Forelimb muscle (tissue), 1 donor: ENCODE data around the gene NUP133. TPM values are rescaled to one million over a fixed set of nuclear protein-coding genes. Genes with fewer than 3 reads are reported as not detected.

Source experiments
- polyA plus RNA-seq: library from polyadenylated mRNA; unstranded; fragments of 120-200 nt; gene quantifications from one replicate; pipeline ENCODE4 v1.2.1, GENCODE V29; 2013; ENCODE audit not compliant: insufficient read length

The NUP133 gene
- polyA plus RNA-seq, 1 donor, result 29.7 TPM

Other genes with a start within 250 kb of the NUP133 start
- 52.1 TPM for gene RAB4A, start 237.2 kb downstream of the NUP133 start, polyA plus RNA-seq
- gene CCSAP, start 165.3 kb downstream of the NUP133 start, polyA plus RNA-seq, result 9.3 TPM
- 14,286 TPM for gene ACTA1, start 74.2 kb downstream of the NUP133 start, polyA plus RNA-seq
- 13.6 TPM for gene ABCB10, start 50.4 kb upstream of the NUP133 start, polyA plus RNA-seq
- 11.0 TPM for gene TAF5L, start 117.8 kb upstream of the NUP133 start, polyA plus RNA-seq
- gene URB2, start 117.9 kb upstream of the NUP133 start, polyA plus RNA-seq, result 6.2 TPM